ENCODE data around the gene FBXO21.

Gene FBXO21

DNA sequence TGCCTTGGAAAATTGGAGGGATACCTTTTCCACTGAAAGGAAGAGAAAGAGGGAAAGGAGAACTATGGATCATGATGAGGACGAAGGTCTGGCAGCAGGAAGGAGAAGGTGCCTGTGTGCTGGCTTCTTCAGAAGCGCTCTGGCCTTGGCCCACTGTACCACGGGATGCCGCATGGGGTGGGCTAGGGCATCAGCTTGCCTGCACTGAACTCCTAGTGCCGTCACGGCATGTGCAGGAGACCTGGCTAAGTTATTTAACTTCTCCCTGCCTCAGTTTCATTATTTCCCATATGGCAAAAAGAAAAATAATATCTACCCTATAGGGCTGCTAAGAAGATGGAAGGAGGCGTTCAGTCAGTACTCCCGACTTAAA is 28.1 kb downstream of the FBXO21 start:
- TF ChIP-seq, protein P1, sequence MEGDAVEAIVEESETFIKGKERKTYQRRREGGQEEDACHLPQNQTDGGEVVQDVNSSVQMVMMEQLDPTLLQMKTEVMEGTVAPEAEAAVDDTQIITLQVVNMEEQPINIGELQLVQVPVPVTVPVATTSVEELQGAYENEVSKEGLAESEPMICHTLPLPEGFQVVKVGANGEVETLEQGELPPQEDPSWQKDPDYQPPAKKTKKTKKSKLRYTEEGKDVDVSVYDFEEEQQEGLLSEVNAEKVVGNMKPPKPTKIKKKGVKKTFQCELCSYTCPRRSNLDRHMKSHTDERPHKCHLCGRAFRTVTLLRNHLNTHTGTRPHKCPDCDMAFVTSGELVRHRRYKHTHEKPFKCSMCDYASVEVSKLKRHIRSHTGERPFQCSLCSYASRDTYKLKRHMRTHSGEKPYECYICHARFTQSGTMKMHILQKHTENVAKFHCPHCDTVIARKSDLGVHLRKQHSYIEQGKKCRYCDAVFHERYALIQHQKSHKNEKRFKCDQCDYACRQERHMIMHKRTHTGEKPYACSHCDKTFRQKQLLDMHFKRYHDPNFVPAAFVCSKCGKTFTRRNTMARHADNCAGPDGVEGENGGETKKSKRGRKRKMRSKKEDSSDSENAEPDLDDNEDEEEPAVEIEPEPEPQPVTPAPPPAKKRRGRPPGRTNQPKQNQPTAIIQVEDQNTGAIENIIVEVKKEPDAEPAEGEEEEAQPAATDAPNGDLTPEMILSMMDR (IDR thresholded peaks at IDR 0.05; ENCODE audit: insufficient read depth, low read length, poor library complexity, severe bottlenecking): no peak
- TF ChIP-seq EZH2phosphoT487 (conservative IDR thresholded peaks at IDR 0.05; ENCODE audit: low read length): no peak
- Histone ChIP-seq H3K9ac (ENCODE audit: low read length) (no peak overlapping the region), H3K9me2 (replicated peaks; ENCODE audit: insufficient read depth, low read length) (no peaks in the 10 kb centered on the region), H3K9me3 (ENCODE audit: insufficient read depth, low read length) (no peaks in the 10 kb centered on the region), H3K4me3 (ENCODE audit: insufficient read depth, low read length, poor library complexity, severe bottlenecking) (no peak overlapping the region), H3K4me2 (ENCODE audit: low read depth, low read length, poor library complexity, severe bottlenecking) (no peak overlapping the region), H3K27me3 (ENCODE audit: low read length) (no peaks in the 10 kb centered on the region), H2AFZ (ENCODE audit: low read depth, low read length, severe bottlenecking) (no peak overlapping the region), H4K20me1 (ENCODE audit: low read depth, low read length) (no peaks in the 10 kb centered on the region), H3K36me3 (ENCODE audit: low read length) (peaks cover 17% of the 10 kb centered on the region; the same call in 1 of the 2 replicates), H3F3A (ENCODE audit: insufficient read depth) (no peaks in the 10 kb centered on the region), H3K27ac (ENCODE audit: low read depth, low read length) (no peak overlapping the region), H3K79me2 (ENCODE audit: insufficient read depth, low read length) (no peaks in the 10 kb centered on the region)

DNA sequence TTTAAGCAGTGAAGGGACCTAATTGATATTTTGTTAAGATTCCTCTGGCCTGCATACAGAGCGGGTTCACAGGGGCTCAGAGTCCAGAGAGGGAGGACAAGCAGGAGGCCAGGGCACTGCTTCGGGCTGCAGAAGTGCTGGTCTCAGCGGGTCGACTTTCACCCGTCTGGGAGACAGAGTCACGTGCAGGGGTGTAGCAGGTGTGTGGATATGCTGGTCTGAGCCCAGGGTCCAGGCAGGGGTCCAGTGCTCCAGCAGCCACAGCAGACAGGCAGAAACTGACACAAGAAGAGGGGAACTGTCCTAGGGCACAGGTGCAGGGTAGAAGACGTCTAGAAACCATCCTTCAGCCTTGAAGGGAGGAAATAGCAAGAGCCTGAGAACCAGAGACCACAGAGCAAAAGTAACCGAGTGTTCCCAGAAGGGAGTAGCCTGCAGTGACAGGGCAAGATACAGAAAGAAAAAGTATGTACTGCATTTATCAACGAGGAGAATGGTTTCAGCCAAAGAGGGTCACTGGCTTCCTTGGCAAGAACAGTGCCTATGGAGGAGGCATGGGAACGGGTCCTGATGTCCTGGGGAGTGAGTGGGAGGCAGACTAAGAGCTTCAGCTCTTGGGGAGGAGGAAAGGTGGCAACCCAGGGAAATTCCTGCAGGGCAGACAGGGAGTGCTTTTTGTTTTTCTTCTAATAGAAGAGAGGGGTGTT is 28.7 kb downstream of the FBXO21 start:
- no peak overlapping the region for H3K9ac ChIP-seq (ENCODE audit: low read length)
- H3K27ac ChIP-seq (ENCODE audit: low read depth, low read length): no peak overlapping the region
- no peaks in the 10 kb centered on the region for H3K9me3 ChIP-seq (ENCODE audit: insufficient read depth, low read length)
- H3K27me3 ChIP-seq (ENCODE audit: low read length): no peaks in the 10 kb centered on the region
- no peaks in the 10 kb centered on the region for H3F3A ChIP-seq (ENCODE audit: insufficient read depth)
- H3K9me2 ChIP-seq (replicated peaks; ENCODE audit: insufficient read depth, low read length): no peaks in the 10 kb centered on the region
- TF ChIP-seq, protein P1 (IDR thresholded peaks at IDR 0.05; ENCODE audit: insufficient read depth, low read length, poor library complexity, severe bottlenecking): no peak
- TF ChIP-seq EZH2phosphoT487 (conservative IDR thresholded peaks at IDR 0.05; ENCODE audit: low read length): no peak
- H2AFZ ChIP-seq (ENCODE audit: low read depth, low read length, severe bottlenecking): no peak overlapping the region
- no peaks in the 10 kb centered on the region for H4K20me1 ChIP-seq (ENCODE audit: low read depth, low read length)
- H3K79me2 ChIP-seq (ENCODE audit: insufficient read depth, low read length): no peaks in the 10 kb centered on the region
- H3K4me2 ChIP-seq (ENCODE audit: low read depth, low read length, poor library complexity, severe bottlenecking): no peak overlapping the region
- H3K36me3 ChIP-seq (ENCODE audit: low read length): peaks cover 17% of the 10 kb centered on the region; the same call in 1 of the 2 replicates
- no peak overlapping the region for H3K4me3 ChIP-seq (ENCODE audit: insufficient read depth, low read length, poor library complexity, severe bottlenecking)

DNA sequence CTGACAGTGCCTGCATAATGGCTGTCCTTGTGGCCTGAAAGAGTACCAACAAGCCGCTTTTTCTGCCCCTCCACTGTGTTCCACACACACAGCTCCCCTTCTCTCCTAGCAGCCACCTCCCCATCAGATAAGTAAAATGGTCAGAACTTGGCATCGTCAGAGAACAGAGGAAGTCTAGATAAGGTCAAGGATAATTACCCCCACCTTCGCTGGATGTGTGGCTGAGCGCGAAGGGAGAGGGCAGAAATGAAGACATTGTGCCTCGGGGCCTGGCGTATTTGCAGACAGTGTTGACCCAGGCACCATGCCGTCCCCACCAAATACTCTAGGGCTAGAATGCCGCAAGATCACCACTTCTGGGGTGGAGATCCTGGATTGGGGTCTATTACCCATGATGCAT is 30.6 kb downstream of the FBXO21 start:
- Histone ChIP-seq H3K79me2 (ENCODE audit: insufficient read depth, low read length) (no peaks in the 10 kb centered on the region), H3K9me2 (replicated peaks; ENCODE audit: insufficient read depth, low read length) (no peaks in the 10 kb centered on the region), H3K27me3 (ENCODE audit: low read length) (no peaks in the 10 kb centered on the region), H4K20me1 (ENCODE audit: low read depth, low read length) (no peaks in the 10 kb centered on the region), H3K36me3 (ENCODE audit: low read length) (peaks cover 7% of the 10 kb centered on the region), H3K9ac (ENCODE audit: low read length) (no peak overlapping the region), H3K4me2 (ENCODE audit: low read depth, low read length, poor library complexity, severe bottlenecking) (no peak overlapping the region), H3F3A (ENCODE audit: insufficient read depth) (no peaks in the 10 kb centered on the region), H3K9me3 (ENCODE audit: insufficient read depth, low read length) (no peaks in the 10 kb centered on the region), H3K27ac (ENCODE audit: low read depth, low read length) (no peak overlapping the region), H2AFZ (ENCODE audit: low read depth, low read length, severe bottlenecking) (no peak overlapping the region), H3K4me3 (ENCODE audit: insufficient read depth, low read length, poor library complexity, severe bottlenecking) (no peak overlapping the region)
- TF ChIP-seq, protein P1 (IDR thresholded peaks at IDR 0.05; ENCODE audit: insufficient read depth, low read length, poor library complexity, severe bottlenecking): no peak
- TF ChIP-seq EZH2phosphoT487 (conservative IDR thresholded peaks at IDR 0.05; ENCODE audit: low read length): no peak
